GM12874 (cell line): ENCODE results near the gene RBM34.

Experiments used
- CTCF ChIP-seq: IDR thresholded peaks from 2 replicates; pipeline ENCODE4 v1.5.1; 2011; ENCODE audit warnings: low read depth, mild to moderate bottlenecking, control low read depth, low read length, moderate library complexity; ENCODE audit not compliant: insufficient read depth

RBM34 gene

GRCh38 chr1:235100194-235100772 is 60.8 kb downstream of the RBM34 start:
- no peak for TF ChIP-seq CTCF

GRCh38 chr1:235098991-235099390 is 62.1 kb downstream of the RBM34 start:
- TF ChIP-seq CTCF = no peak

- TF ChIP-seq CTCF = no peak
These were observed 62.5 kb downstream of the RBM34 start for GRCh38 chr1:235098547-235098946.

GRCh38 chr1:235095938-235096562 is 65.0 kb downstream of the RBM34 start:
- TF ChIP-seq CTCF = no peak

GRCh38 chr1:235093696-235094592 is 67.1 kb downstream of the RBM34 start:
- TF ChIP-seq CTCF = peak; percentile 91

- peak; percentile 19; the same call in 1 of the 2 replicates for TF ChIP-seq CTCF
These were observed 67.9 kb downstream of the RBM34 start for GRCh38 chr1:235093013-235093695.
